NCI-H2107 treated with DMSO at 0.1 percent for 48 hours (cell line): ENCODE measurements around the gene SLC5A2.
"Not testable (repeated sequence)": the region's sequence is repeated elsewhere in the genome, so short reads cannot be mapped to it uniquely, and the experiment has no call there.

Experiments
- DNase-seq: peaks from one replicate; lab custom pipeline; 2025; ENCODE audit not compliant: unreplicated experiment; lab: John Stamatoyannopoulos, UW

The SLC5A2 gene

DNA sequence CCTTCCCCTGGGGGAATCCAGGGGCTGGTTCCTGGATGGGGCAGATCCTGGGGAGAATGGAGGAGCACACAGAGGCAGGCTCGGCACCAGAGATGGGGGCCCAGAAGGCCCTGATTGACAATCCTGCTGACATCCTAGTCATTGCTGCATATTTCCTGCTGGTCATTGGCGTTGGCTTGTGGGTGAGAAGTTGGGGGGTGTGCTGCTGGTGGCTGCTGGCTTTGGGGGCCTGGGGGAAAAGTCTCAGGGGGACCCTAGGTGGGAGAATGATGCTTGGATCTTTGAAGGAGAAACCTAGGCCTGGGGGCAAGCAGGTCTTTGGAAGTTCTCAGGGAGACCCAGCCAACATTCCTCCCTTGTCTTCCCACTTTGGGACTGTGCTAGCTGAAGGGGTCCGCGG lies at the start of gene SLC5A2:
SLC5A2 (plus strand) TSS at position 43 of the 400 bp plus-strand sequence; CDS start at position 57, 14 bp downstream.
- no peak for DNase-seq

DNA sequence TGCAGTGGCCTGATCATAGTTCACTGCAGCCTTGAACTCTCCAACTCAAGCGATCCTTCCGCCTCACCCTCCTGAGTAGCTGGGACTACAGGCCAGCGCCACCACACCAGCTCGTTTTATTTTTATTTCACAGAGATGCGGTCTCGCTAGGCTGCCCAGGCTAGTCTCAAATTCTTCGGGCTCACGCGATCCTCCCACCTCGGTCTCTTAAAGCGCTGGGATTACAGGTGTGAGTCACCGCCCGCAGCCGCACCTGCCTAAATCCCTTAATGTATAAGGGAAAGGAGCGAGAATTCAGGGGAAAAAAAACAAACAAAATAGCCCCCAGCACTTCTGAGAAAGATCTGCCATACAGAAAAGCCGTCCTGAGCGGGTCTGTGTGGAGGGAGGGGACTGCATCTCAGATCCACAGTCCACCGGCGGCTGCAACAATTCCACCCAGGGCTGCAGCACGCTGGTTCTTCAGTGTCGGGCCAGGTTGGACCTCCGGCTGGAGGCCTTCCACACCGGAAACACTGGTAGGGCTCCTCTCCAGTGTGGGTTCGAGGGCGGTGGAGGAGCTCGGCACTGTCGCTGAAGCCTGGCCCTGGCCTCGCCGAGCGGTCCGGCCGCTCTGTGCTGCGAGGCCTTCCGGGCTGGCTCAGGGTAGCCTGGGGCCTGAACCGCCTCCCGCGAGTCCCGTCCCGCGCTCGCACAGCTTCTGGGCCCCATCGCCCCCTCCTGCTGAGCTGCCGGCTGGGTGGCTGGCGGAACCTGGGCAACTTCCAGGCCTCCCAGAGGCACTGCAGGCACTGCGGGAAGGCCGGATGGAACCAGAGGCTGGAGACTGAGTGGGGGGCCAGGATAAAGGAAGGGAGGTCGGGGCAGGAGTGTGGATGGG lies 47.3 kb upstream of the SLC5A2 start:
- DNase-seq: no peak

DNA sequence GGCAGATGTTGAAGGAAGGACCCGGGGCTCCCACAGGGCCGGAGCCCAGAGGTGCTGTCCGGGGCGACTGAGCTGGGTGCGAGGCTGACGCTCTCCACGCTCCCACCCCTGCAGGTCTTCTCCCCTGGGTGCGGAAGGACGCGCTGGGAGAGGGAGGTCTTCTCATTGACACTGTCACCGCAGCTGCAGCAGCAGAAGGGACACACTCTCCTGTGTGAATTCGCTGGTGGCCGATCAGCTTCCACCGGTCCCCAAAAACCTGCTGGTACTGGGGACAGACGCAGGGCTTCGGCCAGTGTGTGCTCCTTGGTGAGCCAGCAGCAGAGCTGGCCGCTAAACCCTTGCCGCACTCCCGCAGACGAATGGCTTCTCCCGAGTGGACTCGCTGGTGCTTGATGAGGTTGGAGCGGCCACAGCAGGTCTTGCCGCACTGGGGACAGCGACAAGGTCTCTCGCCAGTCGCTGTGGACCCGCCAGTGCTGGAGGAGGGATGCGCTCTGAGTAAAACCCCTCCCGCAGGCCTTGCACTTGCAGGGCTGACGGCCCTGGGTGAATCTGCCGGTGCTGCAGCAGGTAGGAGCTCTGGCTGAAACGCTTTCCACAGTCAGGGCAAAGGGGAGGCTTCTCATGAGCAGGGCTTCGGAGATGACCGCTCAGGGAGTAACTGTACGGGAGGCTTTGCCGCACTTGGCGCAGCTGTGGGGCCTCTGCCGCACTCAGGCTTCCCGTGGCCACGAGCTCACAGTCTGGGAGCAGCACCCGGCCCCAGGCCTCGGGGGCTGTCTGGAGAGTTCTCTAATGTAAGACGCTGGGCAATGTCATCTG lies 46.5 kb upstream of the SLC5A2 start:
- DNase-seq: no peak

- DNase-seq: no peak
Measured at GRCh38 chr16:31438414-31438813, 44.5 kb upstream of the SLC5A2 start.

DNA sequence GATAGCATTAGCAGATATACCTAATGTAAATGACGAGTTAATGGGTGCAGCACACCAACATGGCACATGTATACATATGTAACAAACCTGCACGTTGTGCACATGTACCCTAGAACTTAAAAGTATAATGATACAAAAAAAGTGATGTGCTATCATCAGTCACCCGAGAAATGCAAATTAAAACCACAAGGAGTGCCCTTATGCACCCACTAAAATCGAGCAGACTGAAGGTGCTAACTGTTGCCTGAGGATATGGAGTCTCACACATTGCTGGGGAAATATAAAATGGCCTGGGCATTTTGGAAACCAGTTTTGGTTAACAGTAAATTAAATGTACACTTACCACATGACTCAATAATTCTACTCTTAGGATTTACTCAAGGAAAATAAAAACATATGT lies 43.9 kb upstream of the SLC5A2 start:
- DNase-seq: not testable (repeated sequence)

GRCh38 chr16:31439519-31439918 lies 43.4 kb upstream of the SLC5A2 start:
- no peak for DNase-seq

DNA sequence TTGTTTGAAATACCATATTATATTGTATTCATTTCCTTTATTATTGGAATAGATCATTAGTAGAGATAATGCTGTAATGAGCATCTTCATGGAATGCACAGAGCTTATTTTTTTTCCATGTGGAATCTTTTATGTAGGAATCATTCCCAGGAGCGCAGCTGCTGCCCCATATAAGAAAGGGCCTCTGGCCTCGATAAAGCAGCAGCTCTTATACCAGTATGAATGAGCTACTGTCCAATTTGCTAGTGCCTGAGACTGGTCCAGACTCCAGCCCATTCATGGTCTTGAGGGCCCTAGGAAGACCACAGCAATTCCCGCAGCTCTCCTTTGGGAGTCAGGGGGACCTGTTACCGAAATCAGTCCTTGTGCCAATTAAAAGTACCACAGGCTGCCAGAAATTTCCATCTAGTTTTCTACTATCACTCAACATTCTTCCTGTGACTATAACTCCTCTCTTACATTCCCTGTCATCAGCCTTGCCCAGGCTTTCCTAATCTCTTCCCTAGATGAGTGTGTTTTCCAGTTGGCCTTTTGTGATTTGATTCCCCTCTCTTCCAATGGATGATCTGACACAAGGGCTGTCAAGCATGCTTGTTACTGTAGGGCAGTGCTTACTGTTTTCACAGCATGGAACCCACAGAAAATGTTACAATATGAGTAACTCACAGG lies 42.3 kb upstream of the SLC5A2 start:
- no peak for DNase-seq

DNA sequence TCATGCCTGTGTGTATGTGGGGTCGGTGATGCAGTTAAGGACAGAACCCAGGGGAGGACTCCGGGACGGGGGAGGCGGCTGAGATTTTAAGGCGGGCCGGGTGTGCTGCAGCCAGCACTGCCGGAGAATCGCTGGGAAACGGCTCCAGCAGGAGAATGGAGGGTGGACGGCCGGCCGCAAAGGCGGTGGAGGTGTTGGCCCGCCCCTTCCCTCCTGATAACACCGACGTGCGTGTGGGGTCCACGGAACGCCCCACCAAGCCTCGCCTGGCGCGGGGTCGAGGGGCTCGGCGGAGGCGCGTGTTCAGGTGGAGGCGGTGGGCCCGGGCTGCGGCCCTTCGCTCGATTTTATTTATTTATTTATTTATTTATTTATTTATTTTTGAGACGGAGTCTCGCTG lies 41.0 kb upstream of the SLC5A2 start:
- DNase-seq: no peak

DNA sequence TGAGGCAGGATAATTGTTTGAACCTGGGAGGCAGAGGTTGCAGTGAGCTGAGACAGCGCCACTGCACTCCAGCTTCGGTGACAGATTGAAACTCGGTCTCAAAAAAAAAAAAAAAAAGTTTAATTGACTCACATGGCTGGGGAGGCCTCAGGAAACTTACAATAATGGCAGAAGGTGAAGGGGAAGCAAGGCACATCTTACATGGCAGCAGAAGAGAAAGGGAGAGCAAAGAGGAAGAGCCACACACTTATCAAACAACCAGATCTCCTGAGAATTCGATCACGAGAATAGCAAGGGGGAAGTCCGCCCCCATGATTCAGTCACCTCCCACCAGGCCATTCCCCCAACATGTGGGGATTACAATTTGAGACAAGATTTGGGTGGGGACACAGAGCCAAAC lies 37.0 kb upstream of the SLC5A2 start:
- DNase-seq: not testable (repeated sequence)

DNA sequence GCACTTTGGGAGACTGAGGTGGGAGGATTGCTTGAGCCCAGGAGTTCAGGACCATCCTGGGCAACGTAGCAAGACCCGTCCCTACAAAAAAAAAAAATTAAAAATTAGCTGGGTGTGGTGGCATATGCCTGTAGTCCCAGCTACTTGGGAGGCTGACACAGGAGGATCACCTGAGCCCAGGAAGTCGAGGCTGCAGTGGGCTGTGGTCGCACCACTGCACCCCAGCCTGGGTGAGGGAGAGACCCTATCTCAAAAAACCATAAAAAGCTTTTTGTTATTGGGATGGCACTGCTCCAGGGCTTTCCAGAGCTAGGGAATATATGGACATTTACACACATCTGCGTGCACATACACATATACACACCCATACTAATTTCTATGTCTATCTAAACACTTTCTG lies 31.7 kb upstream of the SLC5A2 start:
- DNase-seq: no peak

- DNase-seq: peak; percentile 20
Measured at GRCh38 chr16:31451681-31452351, 31.1 kb upstream of the SLC5A2 start.

DNA sequence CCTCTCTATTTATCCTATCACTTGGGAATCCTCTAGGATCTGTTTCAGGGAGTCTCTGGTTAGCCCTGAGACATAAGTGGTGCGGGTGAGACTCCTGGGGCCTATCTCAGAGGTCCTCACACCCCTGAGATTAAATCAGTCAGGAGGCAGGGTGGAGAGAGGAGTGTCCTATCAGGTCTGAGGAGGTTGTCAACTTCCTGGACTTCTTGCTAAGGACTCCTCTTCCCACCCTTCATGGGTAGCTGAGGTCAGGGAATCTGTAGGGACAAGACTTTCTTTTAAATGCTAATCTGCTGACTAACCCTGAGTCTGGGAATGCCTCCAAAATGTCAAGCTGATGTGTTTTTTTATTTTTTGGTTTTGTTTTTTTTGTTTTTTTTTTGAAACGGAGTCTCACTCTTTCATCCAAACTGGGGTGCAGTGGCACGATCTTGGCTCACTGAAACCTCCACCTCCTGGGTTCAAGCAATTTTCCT lies 30.3 kb upstream of the SLC5A2 start:
- DNase-seq: no peak

DNA sequence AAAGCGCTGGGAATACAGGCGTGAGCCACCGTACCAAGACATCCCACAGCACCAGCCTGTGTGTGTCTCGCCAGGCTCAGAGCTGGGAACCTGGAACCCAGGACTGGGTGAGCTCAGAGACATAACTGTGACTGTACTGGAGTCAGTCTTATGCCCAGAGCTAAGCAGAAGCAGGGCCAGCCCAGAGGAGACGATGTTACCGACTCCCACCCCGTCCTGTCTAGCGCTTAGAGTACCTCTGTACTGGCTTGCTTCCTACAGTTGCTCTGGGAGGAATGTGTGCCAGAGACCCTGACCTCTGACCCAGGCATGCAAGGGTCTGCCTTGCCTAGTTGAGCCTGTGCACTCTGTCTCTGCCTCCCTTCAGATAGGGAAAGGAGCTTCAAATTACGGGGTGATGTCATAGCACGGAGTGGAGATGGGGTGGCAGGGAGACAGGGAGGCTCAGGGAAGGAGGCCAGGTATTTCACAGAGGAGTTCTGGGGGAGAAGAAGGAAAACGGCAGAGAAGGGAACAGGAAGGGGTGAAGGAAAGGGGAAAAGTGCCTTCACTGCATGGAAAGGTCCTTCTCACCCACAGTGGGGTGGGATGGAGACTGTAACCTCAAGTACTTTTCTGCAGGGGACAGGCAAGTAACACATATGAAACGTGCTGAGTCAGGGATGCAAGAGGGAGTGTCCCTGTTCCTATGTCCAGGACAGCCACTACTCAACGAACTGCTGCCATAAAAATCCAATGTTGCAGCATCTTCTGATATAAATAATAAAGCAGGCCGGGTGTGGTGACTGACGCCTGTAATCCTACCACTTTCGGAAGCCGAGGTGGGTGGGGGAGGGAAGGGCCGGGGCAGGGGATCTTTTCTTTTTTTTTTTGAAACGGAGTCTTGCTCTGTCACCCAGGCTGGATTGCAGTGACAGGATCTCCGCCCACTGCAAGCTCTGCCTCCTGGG lies 29.4 kb upstream of the SLC5A2 start:
- DNase-seq: no peak

- no peak for DNase-seq
Measured at GRCh38 chr16:31455601-31456314, 27.2 kb upstream of the SLC5A2 start.

DNA sequence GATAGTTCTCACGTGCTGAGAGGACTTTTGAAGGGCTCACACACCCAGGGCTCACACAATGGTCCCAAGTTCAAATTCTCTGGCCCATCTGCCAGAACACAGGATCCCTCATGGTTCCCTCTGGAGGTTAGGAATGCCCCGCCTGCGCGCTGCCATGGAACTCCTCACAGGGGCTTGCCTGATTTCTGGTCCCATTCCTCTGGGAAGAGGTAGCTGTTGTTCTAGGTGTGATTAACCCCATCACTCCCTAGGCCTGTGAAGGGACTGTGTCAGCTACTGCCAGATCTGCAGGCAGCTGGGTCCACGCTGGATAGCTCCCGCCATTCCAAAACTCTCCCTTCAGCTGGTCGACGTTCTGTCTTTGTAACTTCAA lies 25.9 kb upstream of the SLC5A2 start:
- no peak for DNase-seq

GRCh38 chr16:31458073-31458843 lies 24.7 kb upstream of the SLC5A2 start:
- DNase-seq: peak; percentile 45

GRCh38 chr16:31458844-31459686 lies 23.9 kb upstream of the SLC5A2 start, which contains the start of gene ARMC5:
Gene ARMC5 (plus strand): TSS chr16:31459501. CDS start chr16:31459525, 24 bp downstream.
- DNase-seq: peak; percentile 93
